Stimulated activated CD4-positive, alpha-beta T cell treated with anti-CD3 and anti-CD28 coated beads, Interleukin-12 subunit alpha, Interleukin-12 subunit beta, amount 100 ng/mL, for 4 hours (primary cell): ENCODE results near the gene ZNF423.

Experiments used
- DNase-seq: peaks from one replicate; pipeline ENCODE4 v3.0.0-alpha.2; 2020

The ZNF423 gene

DNA sequence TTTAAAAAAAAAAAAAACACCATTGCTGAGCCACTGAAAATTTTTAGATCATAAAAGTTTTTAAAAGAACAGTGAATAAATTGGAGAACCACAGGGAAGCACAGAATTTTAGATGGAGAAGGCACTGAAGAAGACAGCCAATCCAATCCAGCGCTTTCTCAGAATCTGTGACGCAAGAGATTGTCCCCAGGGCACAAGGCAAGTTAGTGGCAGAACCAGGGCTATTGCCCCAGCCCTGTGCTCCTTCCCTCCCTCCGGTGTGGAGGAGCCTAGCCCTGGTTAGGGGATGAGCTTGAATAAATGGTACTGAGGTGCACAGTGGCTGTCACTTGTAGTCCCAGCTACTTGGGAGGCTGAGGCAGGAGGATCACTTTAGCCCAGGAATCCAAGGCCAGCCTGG, 108.3 kb downstream of the ZNF423 start:
- no peak for DNase-seq

- no peak for DNase-seq
These were observed 109.4 kb downstream of the ZNF423 start for GRCh38 chr16:49746545-49746944.

GRCh38 chr16:49745311-49745747, 110.6 kb downstream of the ZNF423 start:
- DNase-seq: no peak

GRCh38 chr16:49744244-49745220, 111.4 kb downstream of the ZNF423 start:
- DNase-seq: no peak

GRCh38 chr16:49743658-49744057, 112.3 kb downstream of the ZNF423 start:
- DNase-seq: no peak

DNA sequence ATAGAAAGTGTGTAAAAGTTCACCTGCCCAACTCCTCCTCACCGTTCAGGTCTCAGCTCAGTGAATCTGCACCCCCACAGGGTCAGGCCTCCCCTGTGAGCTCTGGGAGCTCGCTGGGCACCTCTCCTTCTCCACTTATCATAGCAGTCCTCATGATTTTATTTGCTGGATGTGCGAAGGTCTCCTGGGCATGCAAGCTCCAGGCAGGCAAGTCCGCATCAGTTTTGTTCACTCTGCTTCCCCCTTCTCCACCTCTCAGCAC, 112.8 kb downstream of the ZNF423 start:
- DNase-seq: no peak

- DNase-seq: no peak
These were observed 113.3 kb downstream of the ZNF423 start for GRCh38 chr16:49742428-49743202.

- no peak for DNase-seq
These were observed 115.7 kb downstream of the ZNF423 start for GRCh38 chr16:49740256-49740655.

DNA sequence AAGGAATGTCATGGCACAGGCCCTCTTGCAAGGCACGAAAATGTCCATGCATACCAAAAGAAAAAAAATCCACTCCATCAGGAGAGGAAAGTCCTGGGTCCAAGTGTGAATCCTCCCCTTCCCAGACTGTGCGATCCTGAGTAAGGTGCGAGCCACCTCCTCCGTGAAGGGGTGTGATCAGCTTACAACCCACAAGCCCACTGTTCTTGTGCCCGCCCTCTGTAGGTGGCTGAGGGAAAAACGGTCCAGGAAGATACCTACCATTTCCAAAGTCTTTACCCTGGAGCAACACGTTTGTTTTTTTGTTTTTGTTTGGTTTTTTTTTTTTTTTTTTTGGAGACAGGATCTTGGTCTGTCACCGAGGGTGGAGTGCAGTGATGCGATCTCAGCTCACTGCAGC, 116.5 kb downstream of the ZNF423 start:
- no peak for DNase-seq

DNA sequence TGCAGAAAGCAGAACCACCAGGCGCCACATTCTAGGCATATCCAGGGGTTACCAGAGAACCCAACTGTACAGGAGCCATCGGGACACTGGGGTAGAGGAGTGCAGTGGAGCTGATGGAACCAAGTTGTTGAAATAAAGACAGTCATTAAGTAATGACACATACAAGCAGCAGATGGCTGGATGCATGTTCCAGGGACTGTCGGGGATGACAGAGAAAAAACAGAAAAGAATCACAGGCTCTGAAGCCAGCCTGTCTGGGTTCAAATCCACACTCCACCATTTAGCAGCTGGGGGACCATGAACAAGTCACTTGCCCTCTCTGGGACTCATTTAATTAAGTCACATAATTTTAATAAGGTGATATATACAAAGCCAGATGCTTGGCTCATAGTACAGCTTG, 117.1 kb downstream of the ZNF423 start:
- DNase-seq: no peak

GRCh38 chr16:49738001-49738400, 117.9 kb downstream of the ZNF423 start:
- DNase-seq: no peak

- DNase-seq: no peak
These were observed 118.4 kb downstream of the ZNF423 start for GRCh38 chr16:49737541-49737940.

DNA sequence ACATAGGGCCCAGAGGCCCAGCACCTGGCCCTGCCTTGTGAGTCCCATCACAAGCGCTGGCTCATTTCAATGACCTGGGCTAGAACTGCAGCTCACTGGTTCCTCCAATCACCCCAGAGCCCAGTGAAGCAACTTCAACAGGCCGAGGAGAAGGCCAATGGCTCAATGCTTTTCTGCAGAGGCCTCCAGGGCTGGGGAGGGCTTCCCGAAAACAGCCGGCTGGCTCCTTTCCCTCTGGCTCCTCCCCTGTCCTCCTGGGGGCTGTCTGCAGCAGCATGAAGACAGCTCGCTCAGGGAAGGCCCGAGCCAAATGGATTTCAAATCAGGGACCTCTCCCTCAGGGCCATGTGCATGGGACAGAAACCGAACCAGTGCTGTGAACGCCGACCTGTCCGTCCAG, 121.6 kb downstream of the ZNF423 start:
- DNase-seq: no peak

- no peak for DNase-seq
These were observed 122.5 kb downstream of the ZNF423 start for GRCh38 chr16:49733313-49734009.

DNA sequence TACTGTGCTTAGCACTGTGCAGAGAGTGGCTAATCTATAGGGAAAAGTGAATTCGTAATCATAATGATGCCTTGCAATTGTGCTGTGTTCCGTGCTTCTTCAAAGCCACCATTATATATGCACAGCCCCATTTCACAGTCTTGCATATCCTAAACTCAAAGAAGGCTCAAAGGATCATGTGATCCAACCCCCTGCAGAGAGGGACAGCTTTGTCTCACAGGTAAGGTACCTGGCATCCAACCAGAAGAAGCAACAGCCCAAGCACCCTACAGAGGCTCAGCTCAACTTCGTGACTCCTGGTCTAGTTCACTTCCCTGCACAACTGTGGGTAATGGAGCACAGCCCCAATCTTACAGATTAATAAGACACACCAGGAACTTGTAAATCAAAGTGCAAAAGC, 124.0 kb downstream of the ZNF423 start:
- no peak for DNase-seq

DNA sequence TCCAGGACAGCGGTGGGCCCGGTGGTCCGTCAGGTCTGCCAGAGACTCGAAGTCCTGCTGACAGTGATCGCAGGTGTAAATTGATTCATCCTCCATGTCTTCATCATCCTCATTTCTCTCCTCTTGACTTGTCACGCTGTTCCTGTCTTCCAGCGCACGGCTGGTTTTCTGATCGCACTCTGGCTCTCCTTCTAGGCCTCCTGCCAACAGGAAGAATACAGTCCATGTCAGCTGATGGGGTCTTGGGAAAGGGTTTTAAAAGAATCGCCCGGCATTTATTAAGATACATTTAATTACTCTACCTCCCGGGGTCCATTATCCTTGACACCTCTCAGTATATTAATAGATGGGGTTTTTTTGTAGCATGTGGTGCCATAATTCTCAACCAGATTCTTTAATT, 125.1 kb downstream of the ZNF423 start:
- no peak for DNase-seq

GRCh38 chr16:49727611-49728010, 128.3 kb downstream of the ZNF423 start:
- no peak for DNase-seq

DNA sequence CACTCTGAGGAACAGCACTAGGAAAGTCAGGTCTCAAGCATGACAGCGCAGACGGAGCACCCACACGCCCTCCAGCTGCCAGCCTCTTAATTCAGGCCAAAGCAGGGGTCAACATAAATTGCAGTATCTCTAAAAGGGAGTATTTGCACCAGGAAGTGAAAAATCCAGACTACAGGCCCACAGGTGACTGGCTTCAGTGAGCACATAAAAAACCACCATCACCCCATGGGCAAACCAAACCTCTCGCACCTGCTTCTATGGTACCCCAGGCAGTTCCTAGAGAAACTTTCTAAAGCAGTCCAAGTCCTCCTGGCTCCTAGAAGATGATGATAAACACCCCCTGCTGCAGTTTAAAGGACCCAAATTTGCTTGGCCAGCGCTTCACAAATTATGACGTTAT, 129.8 kb downstream of the ZNF423 start:
- DNase-seq: no peak

GRCh38 chr16:49725651-49726050, 130.3 kb downstream of the ZNF423 start:
- DNase-seq: no peak

GRCh38 chr16:49724774-49725173, 131.1 kb downstream of the ZNF423 start:
- no peak for DNase-seq

DNA sequence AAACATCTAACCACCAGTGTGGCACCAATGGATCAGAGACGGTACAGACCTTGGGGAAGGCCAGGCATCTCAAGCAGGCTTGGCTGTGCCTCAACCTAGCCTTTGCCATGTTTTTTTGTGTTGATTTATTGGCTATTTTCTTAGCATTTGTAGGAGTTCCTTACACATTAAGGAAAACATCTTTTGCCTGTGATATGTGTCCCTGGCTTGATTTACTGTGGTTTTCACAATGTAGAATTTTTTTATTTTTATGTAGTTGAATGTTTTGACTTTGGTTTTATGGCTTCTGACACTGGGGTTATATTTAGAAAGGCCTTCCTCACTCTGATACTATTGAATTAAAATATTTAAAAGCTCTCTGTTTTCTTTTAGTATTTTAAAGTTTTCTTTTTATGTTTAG, 132.6 kb downstream of the ZNF423 start:
- DNase-seq: no peak

DNA sequence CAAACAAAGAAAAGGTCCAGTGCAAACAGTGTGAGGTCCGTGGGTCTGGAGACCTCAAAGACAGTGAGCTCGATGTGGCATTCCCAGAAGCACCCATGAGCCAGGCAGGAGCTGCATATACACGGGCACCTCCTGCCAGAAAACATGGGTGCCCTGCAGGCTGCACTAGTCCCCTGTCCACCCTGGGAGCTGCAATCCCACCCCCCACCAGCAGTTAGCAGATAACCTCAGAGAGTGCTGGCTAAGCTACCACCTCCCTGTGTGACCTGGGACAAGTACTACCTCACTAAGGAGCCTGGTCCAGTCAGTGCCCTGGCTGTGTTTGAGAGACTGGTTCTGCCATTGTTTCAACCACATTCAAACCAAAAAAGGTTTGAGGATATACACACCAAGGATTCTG, 135.7 kb downstream of the ZNF423 start:
- no peak for DNase-seq

- DNase-seq: no peak
These were observed 138.2 kb downstream of the ZNF423 start for GRCh38 chr16:49717689-49718088.
